Stimulated activated CD8-positive, alpha-beta memory T cell treated with anti-CD3 and anti-CD28 coated beads, Interleukin-15, amount 100 ng/mL, for 24 hours (primary cell): ENCODE results near the gene TNFAIP2.

Source experiments
- DNase-seq: peaks from one replicate; pipeline ENCODE4 v3.0.0-alpha.2; 2020; ENCODE audit warnings: low read depth

Gene TNFAIP2

DNA sequence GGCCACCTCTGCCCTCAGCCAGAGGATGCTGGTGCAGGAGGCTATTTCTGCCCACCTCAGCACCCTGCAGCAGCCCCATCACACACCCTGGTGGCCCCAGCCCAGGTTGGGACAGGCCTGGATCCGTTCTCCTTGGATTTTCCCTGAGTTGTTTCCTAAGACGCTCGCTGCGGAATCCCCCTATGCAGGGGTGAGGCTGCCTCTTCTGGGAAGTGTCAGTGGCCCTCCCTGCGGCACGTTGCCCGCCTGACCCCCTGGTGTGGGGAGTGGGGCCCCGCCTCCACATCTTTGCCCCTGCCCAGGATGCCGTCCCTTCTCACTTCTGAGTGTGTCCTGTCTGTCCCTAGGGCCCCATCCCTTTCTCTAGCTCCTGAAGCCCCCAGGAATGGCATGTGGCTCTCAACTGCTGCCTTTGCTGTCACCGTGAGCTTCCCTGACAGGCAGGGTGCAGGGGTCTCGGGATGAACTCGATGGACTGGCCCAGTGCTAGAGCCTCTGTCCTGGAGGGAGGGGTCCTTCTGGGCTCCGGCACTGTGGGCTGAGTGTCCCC lies 29.3 kb upstream of the TNFAIP2 start:
- no peak for DNase-seq

DNA sequence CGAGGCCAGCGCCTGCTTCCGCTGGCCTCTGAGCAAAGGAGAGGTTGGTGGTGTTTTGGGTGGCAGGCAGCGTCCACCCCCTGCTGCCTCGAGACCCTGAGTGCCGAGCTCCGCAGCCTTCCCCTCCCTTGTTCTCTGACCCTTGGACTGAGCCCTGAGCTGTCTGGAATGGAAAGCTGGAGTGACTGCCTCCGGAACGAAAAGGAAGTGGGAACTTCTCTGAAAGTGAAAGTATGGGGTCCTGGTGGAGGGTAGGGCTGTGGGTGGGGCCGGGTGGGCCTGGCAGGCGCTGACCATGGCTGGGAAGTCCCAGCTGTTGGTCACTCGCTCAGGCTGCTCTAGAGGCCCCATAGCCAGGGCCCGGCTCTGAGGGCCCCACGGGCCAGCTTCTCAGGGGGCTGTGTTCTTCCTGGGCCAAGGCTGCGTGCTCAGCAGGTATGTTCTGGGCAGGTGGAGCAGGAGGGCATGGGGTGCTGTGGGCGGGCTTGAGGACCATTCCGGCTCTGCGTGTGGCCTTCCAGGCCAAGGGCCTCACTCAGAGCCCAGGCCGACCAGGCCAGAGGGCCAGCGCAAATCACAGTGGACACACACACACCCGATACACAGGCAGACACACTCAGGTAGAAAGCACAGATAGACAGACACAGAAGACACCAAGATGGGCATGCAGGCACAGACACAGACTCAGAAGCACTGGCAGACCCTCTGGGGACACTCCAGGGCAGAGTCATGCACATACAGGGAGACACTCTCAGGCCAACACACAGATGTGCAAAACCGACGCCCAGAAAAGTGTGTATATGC lies 28.7 kb upstream of the TNFAIP2 start, which contains the start of gene EXOC3L4:
Gene EXOC3L4, plus strand, starts transcription at position 320 of the 804 bp plus-strand sequence. CDS start 5,495 bp downstream, outside the sequence.
- DNase-seq, result no peak

DNA sequence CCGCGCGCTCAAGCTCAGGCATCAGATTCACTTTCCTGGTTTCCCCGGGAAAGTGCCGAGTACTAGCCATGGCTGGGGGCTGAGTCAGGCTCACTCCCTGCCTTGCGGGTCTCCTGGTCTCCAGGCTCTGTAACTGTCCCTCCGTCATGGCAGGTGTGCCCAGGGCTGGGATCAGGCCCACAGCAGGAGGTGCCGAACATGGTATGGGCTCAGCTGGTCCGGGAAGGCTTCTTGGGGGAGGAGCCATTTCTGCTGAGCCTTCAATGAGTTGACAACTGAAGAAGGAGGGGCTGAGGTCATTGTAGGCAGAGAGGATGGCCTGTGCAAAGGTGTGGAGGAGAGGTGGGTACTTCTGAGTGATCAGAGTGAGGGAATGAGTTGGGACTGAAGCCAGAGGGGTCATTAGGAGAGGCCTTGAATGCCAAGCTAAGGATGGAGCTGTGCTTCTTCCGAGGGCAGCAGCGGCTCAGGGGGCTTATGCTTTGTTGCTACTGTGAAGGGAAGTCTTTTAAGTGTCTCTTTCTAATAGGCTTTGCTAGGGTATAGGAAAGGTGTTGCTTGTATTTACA lies 28.0 kb upstream of the TNFAIP2 start:
- DNase-seq, result no peak

GRCh38 chr14:103096387-103096786 lies 26.9 kb upstream of the TNFAIP2 start:
- DNase-seq, result no peak

DNA sequence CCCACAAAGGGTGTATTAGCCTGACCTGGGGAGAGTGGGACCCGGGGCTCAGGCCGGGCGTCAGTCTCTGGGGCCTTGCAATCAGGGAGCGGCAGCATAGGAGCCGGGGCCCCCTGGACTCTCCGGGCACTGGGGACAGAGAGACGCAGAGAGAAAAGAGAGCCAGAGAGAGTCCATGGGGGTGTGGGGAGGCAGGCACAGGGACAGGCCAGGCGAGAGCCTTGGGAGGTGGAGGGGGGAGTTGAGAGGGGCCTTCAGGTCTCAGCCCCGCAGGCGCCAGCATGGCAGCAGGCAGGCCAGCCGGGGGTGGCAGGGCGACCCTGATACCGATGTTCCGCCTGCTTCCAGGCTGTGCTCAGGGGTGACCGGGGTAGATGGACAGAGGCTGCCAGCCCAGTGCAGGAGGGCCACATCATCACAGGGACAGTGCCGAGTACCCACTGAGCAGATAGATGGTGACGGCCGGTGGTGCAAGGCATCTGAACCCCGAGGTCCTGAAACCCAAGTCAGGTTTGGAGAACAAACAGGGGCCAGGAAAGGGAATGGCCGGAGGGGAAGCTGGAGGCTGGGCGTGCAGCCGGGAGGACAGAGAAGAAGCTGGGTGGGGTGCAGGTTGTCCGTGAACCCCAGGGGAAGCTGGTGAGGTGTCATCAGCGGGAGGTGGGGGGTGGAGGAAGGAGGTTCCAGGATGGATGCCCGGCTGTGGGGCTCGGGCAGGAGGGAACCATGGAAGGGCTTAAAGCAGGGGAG lies 25.8 kb upstream of the TNFAIP2 start:
- no peak for DNase-seq

DNA sequence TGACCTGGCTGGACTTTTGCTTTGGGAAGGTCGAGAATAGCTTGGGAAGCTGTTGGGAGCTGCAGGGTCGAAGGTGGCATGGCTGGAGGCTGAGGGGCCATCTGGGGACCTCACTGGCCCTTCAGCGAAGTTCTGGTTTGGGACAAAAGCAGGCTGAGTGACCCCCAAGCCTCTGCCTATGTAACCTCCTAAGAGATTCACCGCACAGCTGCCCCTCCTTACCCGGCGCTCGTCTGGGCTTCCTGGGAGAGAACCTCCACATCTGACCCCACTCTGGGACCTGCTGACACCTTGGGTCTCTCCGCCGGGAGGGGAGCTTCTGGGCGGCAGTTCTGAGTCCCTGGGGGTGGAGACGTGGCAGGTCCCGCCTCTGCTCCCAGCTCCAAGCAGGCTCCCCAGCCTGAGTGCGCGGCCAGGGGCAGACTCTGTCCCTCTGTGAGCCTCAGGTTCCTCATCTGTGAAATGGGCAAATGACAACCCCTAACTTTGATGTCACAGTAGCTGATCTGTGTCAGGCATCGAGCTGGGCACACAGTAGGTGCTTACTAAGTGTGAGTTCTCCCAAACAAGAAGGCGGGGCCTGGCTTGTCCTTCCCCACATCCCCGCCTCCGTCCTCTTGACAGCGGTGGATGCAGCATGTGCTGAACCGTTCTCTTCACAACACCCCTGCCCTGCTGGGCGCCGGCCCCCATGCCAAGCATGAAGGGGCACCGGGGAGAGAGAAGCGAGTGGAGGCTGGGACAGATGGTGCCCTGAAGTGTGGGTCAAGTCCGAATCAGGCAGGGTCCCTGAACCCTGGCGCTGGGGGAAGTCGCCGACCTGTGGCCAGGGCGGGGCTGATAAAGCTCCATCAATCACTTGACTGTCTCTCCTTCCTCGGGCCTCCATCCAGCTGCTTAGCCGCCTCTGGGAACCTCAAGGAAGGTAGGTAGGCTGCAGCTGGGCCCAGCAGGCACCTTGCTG lies 25.0 kb upstream of the TNFAIP2 start:
- DNase-seq, result no peak

DNA sequence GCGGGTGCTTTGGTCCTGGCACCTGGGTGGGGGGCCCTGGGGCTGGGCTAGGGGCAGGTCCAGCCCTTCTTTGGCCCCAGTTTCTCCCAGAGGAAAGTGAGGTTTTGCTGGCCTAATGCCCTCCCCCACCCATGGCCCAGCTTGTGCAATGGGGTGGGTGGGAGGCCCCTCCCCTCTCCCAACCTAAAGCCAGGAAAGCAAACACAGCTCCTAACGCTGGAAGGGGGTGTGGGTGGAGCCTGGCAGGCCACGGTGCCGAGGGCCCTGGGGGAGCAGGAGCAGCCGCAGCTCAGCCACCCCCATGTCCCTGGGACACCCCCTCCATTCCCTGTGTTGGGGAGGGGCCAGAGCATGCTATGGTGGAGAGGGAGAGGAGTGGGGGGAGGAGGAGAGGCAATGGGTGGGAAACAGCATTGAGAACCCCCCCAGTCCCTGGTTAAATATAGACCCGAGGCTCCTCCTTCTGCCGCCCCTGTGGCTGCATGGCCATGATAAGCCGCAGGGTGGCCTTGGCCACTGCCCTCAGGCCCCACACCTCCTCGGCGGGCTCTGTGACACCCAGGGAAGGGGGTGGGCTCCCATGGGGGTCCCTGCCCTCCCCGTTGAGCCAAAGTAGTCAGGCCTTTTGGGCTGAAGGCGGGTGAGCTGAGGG lies 24.1 kb upstream of the TNFAIP2 start:
- DNase-seq, result no peak

GRCh38 chr14:103099733-103100280 lies 23.5 kb upstream of the TNFAIP2 start:
- DNase-seq, result no peak

DNA sequence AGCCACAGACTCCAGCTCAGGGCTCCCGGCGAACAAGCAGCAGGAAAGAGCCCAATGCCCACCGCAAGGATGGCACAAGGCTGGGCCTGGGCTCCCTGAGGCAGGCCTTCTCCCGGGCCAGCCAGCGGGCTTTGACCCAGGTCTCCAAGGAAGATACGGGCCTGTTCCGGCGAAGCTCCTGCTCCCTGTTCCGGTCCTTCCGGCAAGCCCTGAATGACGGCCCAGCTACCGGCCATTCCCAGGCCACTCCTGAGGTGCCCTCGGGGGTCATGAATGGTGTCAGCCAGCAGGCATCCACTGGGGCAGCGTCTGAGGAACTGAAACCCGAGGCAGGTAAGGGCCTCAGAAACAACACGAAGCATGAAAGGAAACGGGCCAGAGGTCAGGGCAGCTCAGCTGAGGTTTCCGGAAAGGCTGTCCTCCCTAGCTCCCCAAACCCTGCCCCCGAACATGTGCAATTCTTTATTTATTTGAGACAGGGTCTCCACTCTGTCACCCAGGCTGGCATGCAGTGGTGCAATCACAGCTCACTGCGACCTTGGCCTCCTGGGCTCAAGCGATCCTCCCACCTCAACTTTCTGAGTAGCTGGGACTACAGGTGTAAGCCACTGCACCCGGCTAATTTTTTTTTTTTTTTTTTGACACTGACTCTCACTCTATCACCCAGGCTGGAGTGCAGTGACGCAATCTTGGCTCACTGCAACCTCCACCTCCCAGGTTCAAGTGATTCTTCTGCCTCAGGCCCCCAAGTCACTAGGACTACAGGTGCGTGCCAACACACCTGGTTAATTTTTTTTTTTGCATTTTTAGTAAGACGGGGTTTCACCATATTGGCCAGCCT lies 22.8 kb upstream of the TNFAIP2 start:
- DNase-seq, result no peak

GRCh38 chr14:103101257-103101962 lies 21.9 kb upstream of the TNFAIP2 start:
- no peak for DNase-seq

DNA sequence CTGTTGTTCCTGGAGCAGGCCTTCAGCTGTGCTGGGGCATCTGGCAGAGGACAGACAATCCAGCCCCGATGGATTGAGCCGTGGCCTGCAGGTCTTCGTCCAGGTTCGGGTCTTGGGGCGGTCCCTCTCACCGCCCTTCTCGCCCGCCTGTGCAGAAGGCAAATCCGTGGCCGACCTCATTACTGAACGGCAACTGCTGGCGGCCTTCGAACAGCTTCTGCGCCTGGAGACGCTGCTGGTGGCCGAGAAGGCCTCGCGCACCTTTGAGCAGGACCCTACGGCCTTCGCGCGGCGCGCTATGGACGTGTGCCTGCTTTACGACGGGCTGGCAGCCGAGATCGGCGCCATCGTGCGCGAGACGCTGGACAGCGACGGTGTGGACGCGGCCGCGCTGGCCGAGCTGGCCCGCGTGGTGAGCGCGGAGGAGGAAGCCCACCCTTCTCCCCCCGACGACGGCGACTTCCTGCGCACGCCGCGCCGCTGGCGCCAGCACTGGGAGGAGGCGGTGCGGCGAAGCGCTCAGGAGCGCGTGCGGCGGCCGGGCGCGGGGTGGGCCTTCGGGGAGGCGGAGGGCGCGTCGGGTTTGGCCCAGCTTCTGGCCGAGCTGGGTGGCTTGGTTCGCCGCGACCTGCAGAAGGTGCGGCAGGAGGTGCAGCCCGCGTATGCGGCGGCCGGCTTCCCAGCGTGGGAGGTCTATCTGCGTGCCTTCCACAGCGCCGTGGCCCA lies 21.1 kb upstream of the TNFAIP2 start:
- DNase-seq, result no peak

DNA sequence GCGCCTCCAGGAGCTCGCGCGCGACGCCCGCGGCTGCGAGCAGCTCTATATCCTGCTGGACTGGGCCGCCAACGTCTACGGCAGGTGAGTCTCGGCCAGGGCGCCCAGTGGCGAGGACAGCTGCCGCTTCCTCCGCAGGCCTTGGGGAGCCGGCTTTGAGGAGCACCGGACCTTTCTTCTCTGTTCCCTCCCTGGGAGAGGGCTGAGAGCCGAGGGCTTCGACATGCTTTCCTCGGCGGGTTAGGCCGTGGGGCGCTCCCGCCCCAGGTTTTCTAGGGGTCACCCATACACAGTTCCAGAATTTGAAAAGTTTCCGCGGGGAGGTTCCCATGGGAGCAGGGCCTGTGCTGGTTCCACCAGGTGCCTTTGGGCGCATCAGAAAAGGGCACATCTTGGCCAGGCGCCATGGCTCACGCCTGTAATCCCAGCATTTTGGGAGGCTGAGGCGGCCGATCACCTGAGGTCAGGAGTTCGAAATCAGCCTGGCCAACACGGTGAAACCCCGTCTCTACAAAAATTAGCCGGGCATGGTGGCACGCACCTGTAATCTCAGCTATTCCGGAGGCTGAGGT lies 20.5 kb upstream of the TNFAIP2 start:
- no peak for DNase-seq

GRCh38 chr14:103103461-103104388 lies 19.5 kb upstream of the TNFAIP2 start:
- no peak for DNase-seq

GRCh38 chr14:103104389-103104653 lies 18.9 kb upstream of the TNFAIP2 start:
- no peak for DNase-seq

GRCh38 chr14:103104654-103105452 lies 18.4 kb upstream of the TNFAIP2 start:
- peak; percentile 75 for DNase-seq

DNA sequence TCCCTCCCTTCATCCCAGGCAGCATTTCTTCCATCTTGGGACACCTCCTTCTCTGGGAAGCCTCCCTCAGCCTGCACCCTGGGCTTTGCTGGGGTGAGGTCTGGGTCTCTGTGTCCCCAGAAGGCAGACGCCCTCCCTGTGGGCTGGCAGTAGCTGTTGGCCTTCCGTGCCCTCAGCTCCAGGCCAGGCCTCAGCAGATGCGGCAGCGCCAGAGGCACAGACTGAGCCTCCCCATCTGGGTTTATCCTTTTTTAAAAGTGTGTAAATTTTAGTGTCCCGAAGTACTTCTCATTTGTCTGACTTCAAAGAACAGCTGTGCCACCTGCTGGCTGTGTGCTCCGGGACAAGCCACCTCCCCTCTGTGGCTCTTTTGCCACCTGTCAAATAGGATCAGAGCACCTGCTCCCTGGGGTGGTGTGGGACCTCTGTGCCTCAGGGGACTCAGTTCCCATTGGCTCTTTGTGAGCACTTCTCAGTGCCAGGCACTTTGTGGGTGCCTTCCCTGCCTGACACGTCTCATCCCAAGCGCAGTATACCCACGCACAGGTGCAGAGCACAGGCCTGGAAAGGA lies 17.6 kb upstream of the TNFAIP2 start:
- DNase-seq, result no peak
